Neural cell (in vitro differentiated cells): ENCODE measurements around the gene RAB28.

Source experiments
- CTCF ChIP-seq: fragments of 450-650 bp; IDR thresholded peaks from 2 replicates; pipeline ENCODE4 v1.5.1; 2014; ENCODE audit warnings: antibody characterized with exemption, mild to moderate bottlenecking, moderate library complexity; ENCODE audit not compliant: poor library complexity, severe bottlenecking
- EP300 ChIP-seq: fragments of 450-650 bp; conservative IDR thresholded peaks from 2 replicates; pipeline ENCODE4 v1.6.1; 2014; ENCODE audit warnings: antibody characterized with exemption, mild to moderate bottlenecking, moderate library complexity; ENCODE audit not compliant: poor library complexity, severe bottlenecking
- EZH2 ChIP-seq: fragments of 200-600, 300-800 bp; shearing (Covaris generic), sonication (generic); IDR thresholded peaks from 2 replicates; pipeline ENCODE4 v1.6.1; 2014; ENCODE audit warnings: antibody characterized with exemption, low read length, borderline replicate concordance, mild to moderate bottlenecking; ENCODE audit not compliant: insufficient read depth, poor library complexity, severe bottlenecking

GRCh38 chr4:13471400-13471799 lies 12.7 kb downstream of the RAB28 start:
- TF ChIP-seq EP300 (no peak), CTCF (no peak), EZH2 (no peak)
